SK-N-SH treated with all-trans-retinoic acid at 6 μM for 48 hours (cell line): Measurements from ENCODE around the gene ZCCHC24.

ENCODE experiments used
- ATAC-seq: fragments of 200-7000 bp; cut with Tn5 transposase; 3 replicates; pipeline ENCODE4 v1.9.1; 2020; ENCODE audit warnings: mild to moderate bottlenecking, moderate library complexity
- ARNTL ChIP-seq: fragments of 450-650 bp; formaldehyde crosslinking; IDR thresholded peaks from 2 replicates; pipeline ENCODE4 v1.5.0; 2020; ENCODE audit warnings: low read depth, mild to moderate bottlenecking, moderate library complexity, borderline replicate concordance
- BACH2 ChIP-seq: fragments of 250-450 bp; sonication (Bioruptor Pico); IDR thresholded peaks from 2 replicates; pipeline ENCODE4 v1.9.0; 2021; ENCODE audit warnings: mild to moderate bottlenecking, borderline replicate concordance
- ESRRG ChIP-seq: fragments of 250-450 bp; sonication (Bioruptor Pico); IDR thresholded peaks from 2 replicates; pipeline ENCODE4 v1.6.1; 2021; ENCODE audit warnings: mild to moderate bottlenecking
- GLIS3 ChIP-seq: fragments of 250-450 bp; sonication (Bioruptor Pico); IDR thresholded peaks from 2 replicates; pipeline ENCODE4 v1.5.0; 2020; ENCODE audit warnings: mild to moderate bottlenecking, moderate library complexity
- ISL1 ChIP-seq: fragments of 250-450 bp; sonication (Bioruptor Pico); IDR thresholded peaks from 2 replicates; pipeline ENCODE4 v2.1.2; 2022; ENCODE audit warnings: mild to moderate bottlenecking, moderate library complexity
- OSR1 ChIP-seq: fragments of 250-450 bp; sonication (Bioruptor Pico); IDR thresholded peaks from 2 replicates; pipeline ENCODE4 v1.8.0; 2022; ENCODE audit warnings: moderate library complexity, mild to moderate bottlenecking, inconsistent platforms
- PPARA ChIP-seq: fragments of 250-450 bp; sonication (Bioruptor Pico); IDR thresholded peaks from 2 replicates; pipeline ENCODE4 v1.5.0; 2020; ENCODE audit warnings: mild to moderate bottlenecking, borderline replicate concordance
- TCF4 ChIP-seq: fragments of 250-450 bp; sonication (Bioruptor Pico); IDR thresholded peaks from 2 replicates; pipeline ENCODE4 v1.8.0; 2021; ENCODE audit warnings: mild to moderate bottlenecking, moderate library complexity, borderline replicate concordance
- TOX ChIP-seq: fragments of 250-450 bp; sonication (Bioruptor Pico); IDR thresholded peaks from 2 replicates; pipeline ENCODE4 v1.8.0; 2021; ENCODE audit warnings: mild to moderate bottlenecking, moderate library complexity, borderline replicate concordance
- ZC3H10 ChIP-seq: fragments of 250-450 bp; sonication (Bioruptor Pico); IDR thresholded peaks from 2 replicates; pipeline ENCODE4 v1.5.1; 2021; ENCODE audit warnings: mild to moderate bottlenecking, moderate library complexity
- ZFP3 ChIP-seq: fragments of 250-450 bp; sonication (Bioruptor Pico); IDR thresholded peaks from 2 replicates; pipeline ENCODE4 v1.5.0; 2020; ENCODE audit warnings: mild to moderate bottlenecking, moderate library complexity
- ZFP30 ChIP-seq: fragments of 450-650 bp; formaldehyde crosslinking; IDR thresholded peaks from 2 replicates; pipeline ENCODE4 v1.5.0; 2022; ENCODE audit warnings: mild to moderate bottlenecking, moderate library complexity
- ZNF565 ChIP-seq: fragments of 450-650 bp; formaldehyde crosslinking; conservative IDR thresholded peaks from 2 replicates; pipeline ENCODE4 v1.5.0; 2020; ENCODE audit warnings: low read depth, mild to moderate bottlenecking, moderate library complexity
- ZNF70 ChIP-seq: fragments of 450-650 bp; formaldehyde crosslinking; IDR thresholded peaks from 2 replicates; pipeline ENCODE4 v1.5.0; 2020; ENCODE audit warnings: mild to moderate bottlenecking, moderate library complexity
- ZNF8 ChIP-seq: fragments of 450-650 bp; formaldehyde crosslinking; IDR thresholded peaks from 2 replicates; pipeline ENCODE4 v1.5.0; 2020; ENCODE audit warnings: mild to moderate bottlenecking, moderate library complexity
- TF ChIP-seq, protein P1 (sequence below): fragments of 250-450 bp; sonication (Bioruptor Pico); IDR thresholded peaks from 2 replicates; pipeline ENCODE4 v1.8.0; 2020; ENCODE audit warnings: mild to moderate bottlenecking, moderate library complexity, borderline replicate concordance
- TF ChIP-seq, protein P2 (sequence below): fragments of 250-450 bp; sonication (Bioruptor Pico); IDR thresholded peaks from 2 replicates; pipeline ENCODE4 v1.5.1; 2020; ENCODE audit warnings: low read depth, mild to moderate bottlenecking, moderate library complexity
- TF ChIP-seq, protein P3 (sequence below): fragments of 250-450 bp; sonication (Bioruptor Pico); IDR thresholded peaks from 2 replicates; pipeline ENCODE4 v1.5.1; 2021; ENCODE audit warnings: mild to moderate bottlenecking, moderate library complexity
- TF ChIP-seq, protein P4 (sequence below): fragments of 250-450 bp; sonication (Bioruptor Pico); IDR thresholded peaks from 2 replicates; pipeline ENCODE4 v1.5.0; 2020; ENCODE audit warnings: mild to moderate bottlenecking, moderate library complexity

The ZCCHC24 gene

DNA sequence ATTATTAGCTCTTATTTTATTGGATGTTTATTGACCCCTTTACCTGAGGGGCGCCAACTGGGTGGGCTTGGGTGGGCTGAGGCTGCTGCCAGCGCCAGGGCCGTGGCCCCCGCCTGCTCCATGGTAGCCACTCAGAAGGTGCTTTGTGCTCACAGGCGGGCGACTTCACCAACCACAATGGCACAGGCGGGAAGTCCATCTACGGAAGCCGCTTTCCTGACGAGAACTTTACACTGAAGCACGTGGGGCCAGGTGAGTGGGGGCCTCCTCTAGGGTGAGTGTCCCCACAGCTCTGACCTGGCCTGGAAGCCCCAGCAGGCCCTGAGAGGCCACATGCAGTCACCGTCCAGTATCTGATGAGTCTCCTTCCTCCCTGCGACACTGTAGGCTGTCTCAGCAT lies 94.1 kb downstream of the ZCCHC24 start:
- TF ChIP-seq, protein P1, sequence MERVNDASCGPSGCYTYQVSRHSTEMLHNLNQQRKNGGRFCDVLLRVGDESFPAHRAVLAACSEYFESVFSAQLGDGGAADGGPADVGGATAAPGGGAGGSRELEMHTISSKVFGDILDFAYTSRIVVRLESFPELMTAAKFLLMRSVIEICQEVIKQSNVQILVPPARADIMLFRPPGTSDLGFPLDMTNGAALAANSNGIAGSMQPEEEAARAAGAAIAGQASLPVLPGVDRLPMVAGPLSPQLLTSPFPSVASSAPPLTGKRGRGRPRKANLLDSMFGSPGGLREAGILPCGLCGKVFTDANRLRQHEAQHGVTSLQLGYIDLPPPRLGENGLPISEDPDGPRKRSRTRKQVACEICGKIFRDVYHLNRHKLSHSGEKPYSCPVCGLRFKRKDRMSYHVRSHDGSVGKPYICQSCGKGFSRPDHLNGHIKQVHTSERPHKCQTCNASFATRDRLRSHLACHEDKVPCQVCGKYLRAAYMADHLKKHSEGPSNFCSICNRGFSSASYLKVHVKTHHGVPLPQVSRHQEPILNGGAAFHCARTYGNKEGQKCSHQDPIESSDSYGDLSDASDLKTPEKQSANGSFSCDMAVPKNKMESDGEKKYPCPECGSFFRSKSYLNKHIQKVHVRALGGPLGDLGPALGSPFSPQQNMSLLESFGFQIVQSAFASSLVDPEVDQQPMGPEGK, result no peak
- no peak for TF ChIP-seq ZC3H10
- TF ChIP-seq TCF4 (CRISPR knock-in tag), result no peak
- no peak for TF ChIP-seq PPARA
- TF ChIP-seq ZNF8 (CRISPR knock-in tag), result no peak
- TF ChIP-seq ARNTL, result no peak
- no peak for TF ChIP-seq ISL1
- TF ChIP-seq, protein P2, sequence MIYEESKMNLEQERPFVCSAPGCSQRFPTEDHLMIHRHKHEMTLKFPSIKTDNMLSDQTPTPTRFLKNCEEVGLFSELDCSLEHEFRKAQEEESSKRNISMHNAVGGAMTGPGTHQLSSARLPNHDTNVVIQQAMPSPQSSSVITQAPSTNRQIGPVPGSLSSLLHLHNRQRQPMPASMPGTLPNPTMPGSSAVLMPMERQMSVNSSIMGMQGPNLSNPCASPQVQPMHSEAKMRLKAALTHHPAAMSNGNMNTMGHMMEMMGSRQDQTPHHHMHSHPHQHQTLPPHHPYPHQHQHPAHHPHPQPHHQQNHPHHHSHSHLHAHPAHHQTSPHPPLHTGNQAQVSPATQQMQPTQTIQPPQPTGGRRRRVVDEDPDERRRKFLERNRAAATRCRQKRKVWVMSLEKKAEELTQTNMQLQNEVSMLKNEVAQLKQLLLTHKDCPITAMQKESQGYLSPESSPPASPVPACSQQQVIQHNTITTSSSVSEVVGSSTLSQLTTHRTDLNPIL (CRISPR knock-in tag), result no peak
- TF ChIP-seq ZFP30, result no peak
- TF ChIP-seq ZNF565, result no peak
- no peak for TF ChIP-seq TOX (CRISPR knock-in tag)
- TF ChIP-seq, protein P3, sequence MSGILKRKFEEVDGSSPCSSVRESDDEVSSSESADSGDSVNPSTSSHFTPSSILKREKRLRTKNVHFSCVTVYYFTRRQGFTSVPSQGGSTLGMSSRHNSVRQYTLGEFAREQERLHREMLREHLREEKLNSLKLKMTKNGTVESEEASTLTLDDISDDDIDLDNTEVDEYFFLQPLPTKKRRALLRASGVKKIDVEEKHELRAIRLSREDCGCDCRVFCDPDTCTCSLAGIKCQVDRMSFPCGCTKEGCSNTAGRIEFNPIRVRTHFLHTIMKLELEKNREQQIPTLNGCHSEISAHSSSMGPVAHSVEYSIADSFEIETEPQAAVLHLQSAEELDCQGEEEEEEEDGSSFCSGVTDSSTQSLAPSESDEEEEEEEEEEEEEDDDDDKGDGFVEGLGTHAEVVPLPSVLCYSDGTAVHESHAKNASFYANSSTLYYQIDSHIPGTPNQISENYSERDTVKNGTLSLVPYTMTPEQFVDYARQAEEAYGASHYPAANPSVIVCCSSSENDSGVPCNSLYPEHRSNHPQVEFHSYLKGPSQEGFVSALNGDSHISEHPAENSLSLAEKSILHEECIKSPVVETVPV (CRISPR knock-in tag), result no peak
- TF ChIP-seq, protein P4, sequence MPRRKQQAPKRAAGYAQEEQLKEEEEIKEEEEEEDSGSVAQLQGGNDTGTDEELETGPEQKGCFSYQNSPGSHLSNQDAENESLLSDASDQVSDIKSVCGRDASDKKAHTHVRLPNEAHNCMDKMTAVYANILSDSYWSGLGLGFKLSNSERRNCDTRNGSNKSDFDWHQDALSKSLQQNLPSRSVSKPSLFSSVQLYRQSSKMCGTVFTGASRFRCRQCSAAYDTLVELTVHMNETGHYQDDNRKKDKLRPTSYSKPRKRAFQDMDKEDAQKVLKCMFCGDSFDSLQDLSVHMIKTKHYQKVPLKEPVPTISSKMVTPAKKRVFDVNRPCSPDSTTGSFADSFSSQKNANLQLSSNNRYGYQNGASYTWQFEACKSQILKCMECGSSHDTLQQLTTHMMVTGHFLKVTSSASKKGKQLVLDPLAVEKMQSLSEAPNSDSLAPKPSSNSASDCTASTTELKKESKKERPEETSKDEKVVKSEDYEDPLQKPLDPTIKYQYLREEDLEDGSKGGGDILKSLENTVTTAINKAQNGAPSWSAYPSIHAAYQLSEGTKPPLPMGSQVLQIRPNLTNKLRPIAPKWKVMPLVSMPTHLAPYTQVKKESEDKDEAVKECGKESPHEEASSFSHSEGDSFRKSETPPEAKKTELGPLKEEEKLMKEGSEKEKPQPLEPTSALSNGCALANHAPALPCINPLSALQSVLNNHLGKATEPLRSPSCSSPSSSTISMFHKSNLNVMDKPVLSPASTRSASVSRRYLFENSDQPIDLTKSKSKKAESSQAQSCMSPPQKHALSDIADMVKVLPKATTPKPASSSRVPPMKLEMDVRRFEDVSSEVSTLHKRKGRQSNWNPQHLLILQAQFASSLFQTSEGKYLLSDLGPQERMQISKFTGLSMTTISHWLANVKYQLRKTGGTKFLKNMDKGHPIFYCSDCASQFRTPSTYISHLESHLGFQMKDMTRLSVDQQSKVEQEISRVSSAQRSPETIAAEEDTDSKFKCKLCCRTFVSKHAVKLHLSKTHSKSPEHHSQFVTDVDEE (CRISPR knock-in tag), result no peak
- TF ChIP-seq ZFP3 (CRISPR knock-in tag), result no peak
- TF ChIP-seq ZNF70 (CRISPR knock-in tag), result no peak
- no peak for TF ChIP-seq GLIS3 (CRISPR knock-in tag)
- ATAC-seq, result no peak

DNA sequence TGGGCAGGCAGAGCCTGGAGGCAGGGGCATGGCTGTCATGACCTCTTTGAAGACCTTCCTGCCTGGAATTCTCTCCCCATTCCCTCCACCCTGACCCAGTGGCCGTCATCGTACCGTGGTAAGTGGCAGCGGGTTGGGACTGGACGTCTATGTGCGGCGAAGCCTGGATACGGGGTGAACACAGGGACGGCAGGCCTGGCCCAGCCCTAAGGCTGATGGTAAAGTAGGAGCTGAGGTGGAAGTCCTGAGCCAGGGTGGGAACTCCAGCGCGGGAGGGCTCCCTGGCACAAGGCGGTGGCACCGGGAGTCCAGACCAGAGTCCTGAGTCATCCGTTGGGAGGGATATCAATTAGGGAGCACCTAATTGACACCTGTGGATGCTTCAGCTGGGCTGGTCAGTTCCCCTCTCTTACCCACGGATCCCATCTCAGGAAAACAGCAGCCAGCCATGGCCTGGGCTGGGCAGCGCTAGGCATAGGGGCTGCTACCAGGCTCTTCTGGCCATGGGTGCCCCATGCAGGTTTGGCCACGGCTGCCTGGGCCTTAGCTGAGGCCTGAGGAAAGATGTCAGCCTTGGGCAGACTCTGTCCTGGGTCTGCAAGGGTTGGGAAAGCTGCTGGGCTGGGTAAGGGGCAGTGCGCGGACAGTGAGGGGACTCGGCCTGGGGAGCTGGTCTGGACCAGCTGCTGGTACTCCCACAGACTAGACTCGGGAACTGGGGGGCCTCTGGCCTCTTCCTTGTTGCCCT lies 94.8 kb downstream of the ZCCHC24 start:
- no peak for ATAC-seq
- TF ChIP-seq OSR1 (CRISPR knock-in tag) (no peak), TOX (CRISPR knock-in tag) (no peak), ESRRG (no peak), GLIS3 (CRISPR knock-in tag) (no peak), ZFP30 (no peak), BACH2 (CRISPR knock-in tag) (no peak), ISL1 (no peak)
- TF ChIP-seq, protein P4 (CRISPR knock-in tag), result no peak
- TF ChIP-seq, protein P2 (CRISPR knock-in tag), result no peak
